Measurements from ENCODE around the gene EIF3CL. TPM values are rescaled to one million over a fixed set of nuclear protein-coding genes. Genes with fewer than 3 reads are reported as not detected.
"Not testable (repeated sequence)": the region's sequence is repeated elsewhere in the genome, so short reads cannot be mapped to it uniquely, and the experiment has no call there.

EIF3CL gene
- total RNA-seq, 3 donors from 2014 or later (not counting 1 experiment from before 2014, with no cell fraction given): 28.4 to 64.6 (median 30.4) TPM

DNA sequence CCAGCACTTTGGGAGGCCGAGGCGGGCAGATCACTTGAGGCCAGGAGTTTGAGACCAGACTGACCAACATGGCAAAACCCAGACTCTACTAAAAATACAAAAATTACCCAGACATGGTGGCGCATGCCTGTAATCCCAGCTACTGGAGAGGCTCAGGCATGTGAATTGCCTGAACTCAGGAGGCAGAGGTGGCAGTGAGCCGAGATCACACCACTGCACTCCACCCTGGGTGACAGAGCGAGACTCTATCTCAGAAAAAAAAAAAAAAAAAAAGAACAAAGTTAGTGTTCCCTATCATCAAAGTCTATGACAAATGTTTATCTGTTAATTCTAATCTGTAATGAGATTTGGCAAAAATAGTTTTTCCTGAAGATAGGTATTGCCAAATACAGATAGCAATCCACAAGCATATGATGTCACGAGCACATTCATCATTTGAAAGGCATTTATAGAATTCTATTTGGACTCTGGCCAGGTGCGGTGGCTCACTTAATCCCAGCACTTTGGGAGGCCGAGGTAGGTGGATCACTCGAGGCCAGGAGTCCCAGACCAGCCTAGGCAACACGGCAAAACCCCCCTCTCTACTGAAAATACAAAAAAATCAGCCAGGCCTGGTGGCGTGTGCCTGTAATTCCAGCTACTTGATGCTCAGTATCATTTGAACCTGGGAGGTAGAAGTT is 17.6 kb upstream of the EIF3CL start:
- H3K4me1 ChIP-seq (ENCODE audit: control insufficient read depth, insufficient read depth, low read length); ATAC-seq; H3K4me3 ChIP-seq (ENCODE audit: low read length); H3K4me1 Mint-ChIP-seq; H3K27ac Mint-ChIP-seq; H3K9me3 Mint-ChIP-seq; DNase-seq; H3K36me3 ChIP-seq (ENCODE audit: control insufficient read depth, insufficient read depth, low read length); H3K27ac ChIP-seq (ENCODE audit: low read length); H3K9me3 ChIP-seq (ENCODE audit: control insufficient read depth, insufficient read depth, low read length); H3K4me3 Mint-ChIP-seq; H3K27me3 Mint-ChIP-seq (ENCODE audit: low read depth in 2 of 2); H3K36me3 Mint-ChIP-seq; intact Hi-C loops (cut with micrococcal nuclease); H3K27me3 ChIP-seq (ENCODE audit: control insufficient read depth, insufficient read depth, low read length): not testable (repeated sequence)
- no CpG with 5 or more reads among the region's 11 CpGs for WGBS (ENCODE audit: insufficient coverage)

DNA sequence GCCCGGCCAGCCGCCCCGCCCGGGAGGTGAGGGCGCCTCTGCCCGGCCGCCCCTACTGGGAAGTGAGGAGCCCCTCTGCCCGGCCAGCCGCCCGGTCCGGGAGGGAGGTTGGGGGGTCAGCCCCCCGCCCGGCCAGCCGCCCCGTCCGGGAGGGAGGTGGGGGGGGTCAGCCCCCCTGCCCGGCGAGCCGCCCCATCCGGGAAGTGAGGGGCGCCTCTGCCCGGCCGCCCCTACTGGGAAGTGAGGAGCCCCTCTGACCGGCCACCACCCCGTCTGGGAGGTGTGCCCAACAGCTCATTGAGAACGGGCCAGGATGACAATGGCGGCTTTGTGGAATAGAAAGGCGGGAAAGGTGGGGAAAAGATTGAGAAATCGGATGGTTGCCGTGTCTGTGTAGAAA is 13.4 kb upstream of the EIF3CL start:
- H3K27me3 Mint-ChIP-seq (ENCODE audit: low read depth in 2 of 2); H3K27ac ChIP-seq (ENCODE audit: low read length); H3K27me3 ChIP-seq (ENCODE audit: control insufficient read depth, insufficient read depth, low read length); ATAC-seq; H3K4me3 ChIP-seq (ENCODE audit: low read length); H3K4me1 ChIP-seq (ENCODE audit: control insufficient read depth, insufficient read depth, low read length); H3K9me3 Mint-ChIP-seq; H3K27ac Mint-ChIP-seq; H3K36me3 ChIP-seq (ENCODE audit: control insufficient read depth, insufficient read depth, low read length); H3K36me3 Mint-ChIP-seq; DNase-seq; H3K4me1 Mint-ChIP-seq; H3K4me3 Mint-ChIP-seq; H3K9me3 ChIP-seq (ENCODE audit: control insufficient read depth, insufficient read depth, low read length); intact Hi-C loops (cut with micrococcal nuclease): not testable (repeated sequence)
- WGBS (ENCODE audit: insufficient coverage): 97% methylated on average over 13 of the region's 30 CpGs

DNA sequence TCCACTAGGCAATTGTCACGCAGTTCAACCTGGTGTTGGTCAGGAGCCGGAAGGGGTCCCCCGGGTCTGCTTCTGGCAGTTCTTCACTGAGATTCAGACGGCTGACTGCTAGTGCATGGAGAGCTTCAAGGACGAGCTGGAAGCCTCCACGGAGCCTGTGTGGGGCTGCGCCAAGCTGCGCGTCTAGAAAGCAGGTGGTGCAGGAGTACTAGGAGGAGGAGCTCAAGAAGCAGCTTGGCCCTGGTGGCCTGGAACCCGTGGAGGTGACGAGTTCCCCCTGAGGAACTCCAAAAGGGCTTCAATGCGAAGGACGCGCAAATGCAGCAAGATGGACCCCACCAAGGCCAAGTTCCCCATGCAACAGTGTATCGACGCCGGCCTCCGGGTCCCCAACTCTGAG is 10.9 kb upstream of the EIF3CL start:
- H3K9me3 Mint-ChIP-seq; H3K4me1 ChIP-seq (ENCODE audit: control insufficient read depth, insufficient read depth, low read length); ATAC-seq; H3K9me3 ChIP-seq (ENCODE audit: control insufficient read depth, insufficient read depth, low read length); H3K4me3 ChIP-seq (ENCODE audit: low read length); H3K4me3 Mint-ChIP-seq; H3K36me3 Mint-ChIP-seq; H3K27ac ChIP-seq (ENCODE audit: low read length); DNase-seq; H3K27ac Mint-ChIP-seq; H3K36me3 ChIP-seq (ENCODE audit: control insufficient read depth, insufficient read depth, low read length); intact Hi-C loops (cut with micrococcal nuclease); H3K27me3 ChIP-seq (ENCODE audit: control insufficient read depth, insufficient read depth, low read length); H3K27me3 Mint-ChIP-seq (ENCODE audit: low read depth in 2 of 2); H3K4me1 Mint-ChIP-seq: not testable (repeated sequence)
- no CpG with 5 or more reads among the region's 18 CpGs for WGBS (ENCODE audit: insufficient coverage)

DNA sequence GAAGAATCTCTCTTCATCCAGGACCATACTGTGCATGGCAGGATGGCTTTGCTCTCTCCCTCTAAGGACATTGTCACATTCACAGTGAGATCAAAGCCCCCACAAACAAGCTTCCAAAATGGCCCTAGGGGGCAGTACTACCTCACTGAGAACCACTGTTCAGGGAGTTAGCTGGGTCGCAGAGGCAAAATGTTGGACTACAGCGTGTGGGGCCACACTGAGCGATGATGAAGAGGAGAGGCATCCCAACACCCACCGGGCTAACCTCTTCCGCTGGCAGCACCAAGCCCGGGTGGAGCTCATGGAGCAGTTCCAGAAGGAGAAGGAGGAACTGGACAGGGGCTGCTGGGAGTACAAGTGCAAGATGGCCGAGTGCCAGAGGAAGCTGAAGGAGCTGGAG is 9.9 kb upstream of the EIF3CL start:
- intact Hi-C loops (cut with micrococcal nuclease); DNase-seq; H3K27ac ChIP-seq (ENCODE audit: low read length); H3K9me3 ChIP-seq (ENCODE audit: control insufficient read depth, insufficient read depth, low read length); H3K27ac Mint-ChIP-seq; H3K4me3 ChIP-seq (ENCODE audit: low read length); H3K9me3 Mint-ChIP-seq; H3K27me3 Mint-ChIP-seq (ENCODE audit: low read depth in 2 of 2); H3K4me3 Mint-ChIP-seq; H3K36me3 ChIP-seq (ENCODE audit: control insufficient read depth, insufficient read depth, low read length); H3K27me3 ChIP-seq (ENCODE audit: control insufficient read depth, insufficient read depth, low read length); ATAC-seq; H3K4me1 Mint-ChIP-seq; H3K4me1 ChIP-seq (ENCODE audit: control insufficient read depth, insufficient read depth, low read length); H3K36me3 Mint-ChIP-seq: not testable (repeated sequence)
- no CpG with 5 or more reads among the region's 7 CpGs for WGBS (ENCODE audit: insufficient coverage)

DNA sequence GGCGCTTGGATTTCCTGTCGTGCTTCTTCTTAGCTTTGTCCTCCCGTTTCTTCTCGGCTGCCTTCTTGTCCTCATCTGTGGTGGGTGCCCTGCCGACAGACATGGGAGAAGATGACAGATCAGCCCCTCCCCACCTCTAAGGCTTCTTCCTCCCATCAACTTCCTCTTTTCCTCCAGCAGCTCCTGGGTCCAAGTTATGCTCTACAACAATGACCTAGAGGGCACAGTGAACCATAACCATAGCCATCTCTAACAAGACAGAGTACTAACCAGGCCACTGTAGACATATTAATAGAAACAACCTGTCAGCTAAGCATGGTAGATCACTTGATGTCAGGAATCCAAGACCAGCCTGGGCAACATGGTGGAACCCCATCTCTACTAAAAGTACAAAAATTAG is 11.6 kb downstream of the EIF3CL start:
- WGBS (ENCODE audit: insufficient coverage): no CpG with 5 or more reads among the region's 5 CpGs

DNA sequence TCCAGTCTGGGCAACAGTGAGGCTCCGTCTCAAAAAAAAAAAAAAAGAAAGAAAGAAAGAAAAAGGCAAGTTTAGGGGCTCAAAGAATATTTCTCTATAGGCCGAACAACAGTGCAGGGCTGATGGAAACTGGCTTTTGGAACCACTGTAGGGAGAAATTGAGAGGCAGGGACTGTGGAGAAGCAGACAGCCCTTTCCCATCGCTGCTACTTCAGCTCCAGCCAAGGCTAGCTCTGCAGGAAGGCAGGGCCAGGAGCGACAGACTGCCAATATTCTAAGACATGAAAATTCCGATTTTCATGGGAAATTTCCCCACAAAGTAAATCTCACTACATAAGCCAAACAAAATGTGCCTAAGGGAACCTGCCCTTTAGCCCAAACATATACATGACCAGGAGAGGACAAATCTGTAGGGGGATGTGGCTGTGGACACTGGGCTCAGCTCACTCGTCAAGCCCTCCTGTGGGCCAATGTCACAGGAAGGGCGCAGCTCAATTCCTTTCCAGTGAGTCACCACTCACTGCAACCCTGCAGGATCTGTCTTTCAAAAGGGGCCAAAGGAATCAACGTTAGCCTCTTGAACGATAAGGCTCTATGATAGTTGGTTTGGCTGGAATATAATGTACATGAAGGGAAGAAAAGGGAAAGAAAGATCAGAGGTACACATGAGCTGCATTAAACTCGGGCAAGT is 21.3 kb downstream of the EIF3CL start:
- H3K27ac ChIP-seq (ENCODE audit: low read length); H3K27ac Mint-ChIP-seq; H3K4me1 ChIP-seq (ENCODE audit: control insufficient read depth, insufficient read depth, low read length); DNase-seq; H3K9me3 ChIP-seq (ENCODE audit: control insufficient read depth, insufficient read depth, low read length); H3K4me1 Mint-ChIP-seq; H3K4me3 ChIP-seq (ENCODE audit: low read length); H3K9me3 Mint-ChIP-seq; H3K27me3 Mint-ChIP-seq (ENCODE audit: low read depth in 2 of 2); H3K4me3 Mint-ChIP-seq; H3K36me3 Mint-ChIP-seq; ATAC-seq; H3K36me3 ChIP-seq (ENCODE audit: control insufficient read depth, insufficient read depth, low read length); H3K27me3 ChIP-seq (ENCODE audit: control insufficient read depth, insufficient read depth, low read length); intact Hi-C loops (cut with micrococcal nuclease): not testable (repeated sequence)
- WGBS (ENCODE audit: insufficient coverage): no CpG with 5 or more reads among the region's 10 CpGs

More for the DNA sequence above, 11.6 kb downstream of the EIF3CL start:
- H3K4me3 ChIP-seq (ENCODE audit: low read length); H3K36me3 Mint-ChIP-seq; H3K9me3 ChIP-seq (ENCODE audit: control insufficient read depth, insufficient read depth, low read length); ATAC-seq; H3K36me3 ChIP-seq (ENCODE audit: control insufficient read depth, insufficient read depth, low read length); H3K4me3 Mint-ChIP-seq; DNase-seq; H3K9me3 Mint-ChIP-seq; H3K27ac Mint-ChIP-seq; H3K27me3 ChIP-seq (ENCODE audit: control insufficient read depth, insufficient read depth, low read length); H3K27ac ChIP-seq (ENCODE audit: low read length); intact Hi-C loops (cut with micrococcal nuclease); H3K4me1 ChIP-seq (ENCODE audit: control insufficient read depth, insufficient read depth, low read length); H3K4me1 Mint-ChIP-seq; H3K27me3 Mint-ChIP-seq (ENCODE audit: low read depth in 2 of 2): not testable (repeated sequence)

DNA sequence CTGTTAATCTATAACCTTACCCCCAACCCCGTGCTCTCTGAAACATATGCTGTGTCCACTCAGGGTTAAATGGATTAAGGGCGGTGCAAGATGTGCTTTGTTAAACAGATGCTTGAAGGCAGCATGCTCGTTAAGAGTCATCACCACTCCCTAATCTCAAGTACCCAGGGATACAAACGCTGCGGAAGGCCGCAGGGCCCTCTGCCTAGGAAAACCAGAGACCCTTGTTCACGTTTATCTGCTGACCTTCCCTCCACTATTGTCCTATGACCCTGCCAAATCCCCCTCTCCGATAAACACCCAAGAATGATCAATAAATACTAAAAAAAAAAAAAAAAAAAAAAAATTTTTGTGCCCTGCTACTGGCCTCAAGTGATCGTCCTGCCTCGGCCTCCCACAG is 25.8 kb downstream of the EIF3CL start:
- H3K36me3 Mint-ChIP-seq; H3K4me1 ChIP-seq (ENCODE audit: control insufficient read depth, insufficient read depth, low read length); H3K36me3 ChIP-seq (ENCODE audit: control insufficient read depth, insufficient read depth, low read length); H3K27me3 Mint-ChIP-seq (ENCODE audit: low read depth in 2 of 2); H3K4me3 ChIP-seq (ENCODE audit: low read length); intact Hi-C loops (cut with micrococcal nuclease); H3K9me3 Mint-ChIP-seq; H3K4me1 Mint-ChIP-seq; DNase-seq; H3K27me3 ChIP-seq (ENCODE audit: control insufficient read depth, insufficient read depth, low read length); H3K9me3 ChIP-seq (ENCODE audit: control insufficient read depth, insufficient read depth, low read length); H3K4me3 Mint-ChIP-seq; H3K27ac ChIP-seq (ENCODE audit: low read length); ATAC-seq; H3K27ac Mint-ChIP-seq: not testable (repeated sequence)
- WGBS (ENCODE audit: insufficient coverage): 94% methylated on average over 3 of the region's 10 CpGs

DNA sequence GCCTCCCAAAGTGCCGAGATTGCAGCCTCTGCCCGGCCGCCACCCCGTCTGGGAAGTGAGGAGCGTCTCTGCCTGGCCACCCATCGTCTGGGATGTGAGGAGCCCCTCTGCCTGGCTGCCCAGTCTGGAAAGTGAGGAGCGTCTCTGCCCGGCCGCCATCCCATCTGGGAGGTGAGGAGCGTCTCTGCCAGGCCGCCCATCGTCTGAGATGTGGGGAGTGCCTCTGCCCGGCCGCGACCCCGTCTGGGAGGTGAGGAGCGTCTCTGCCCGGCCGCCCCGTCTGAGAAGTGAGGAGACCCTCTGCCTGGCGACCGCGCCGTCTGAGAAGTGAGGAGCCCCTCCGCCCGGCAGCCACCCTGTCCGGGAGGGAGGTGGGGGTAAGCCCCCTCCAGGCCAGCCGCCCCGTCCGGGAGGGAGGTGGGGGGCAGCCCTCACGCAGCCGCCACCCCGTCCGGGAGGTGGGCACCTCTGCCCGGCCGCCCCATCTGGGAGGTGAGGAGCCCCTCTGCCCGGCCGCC is 26.5 kb downstream of the EIF3CL start:
- intact Hi-C loops (cut with micrococcal nuclease): not testable (repeated sequence)
- 90% methylated on average over 18 of the region's 38 CpGs for WGBS (ENCODE audit: insufficient coverage)

More for the DNA sequence above, 26.5 kb downstream of the EIF3CL start:
- H3K9me3 Mint-ChIP-seq; H3K27me3 Mint-ChIP-seq (ENCODE audit: low read depth in 2 of 2); DNase-seq; H3K9me3 ChIP-seq (ENCODE audit: control insufficient read depth, insufficient read depth, low read length); H3K4me1 Mint-ChIP-seq; H3K27me3 ChIP-seq (ENCODE audit: control insufficient read depth, insufficient read depth, low read length); ATAC-seq; H3K4me1 ChIP-seq (ENCODE audit: control insufficient read depth, insufficient read depth, low read length); H3K27ac Mint-ChIP-seq; H3K36me3 ChIP-seq (ENCODE audit: control insufficient read depth, insufficient read depth, low read length); H3K4me3 Mint-ChIP-seq; H3K4me3 ChIP-seq (ENCODE audit: low read length); H3K36me3 Mint-ChIP-seq; H3K27ac ChIP-seq (ENCODE audit: low read length): not testable (repeated sequence)
